Measurements from ENCODE around the gene LIPA.
"Not testable (repeated sequence)": the region's sequence is repeated elsewhere in the genome, so short reads cannot be mapped to it uniquely, and the experiment has no call there.

The LIPA gene

GRCh38 chr10:89207181-89207800, 44.3 kb downstream of the LIPA start, which contains the start of gene CH25H:
Gene CH25H (minus strand): TSS chr10:89207317. CDS start chr10:89207292, 25 bp downstream.
- no peak for DNase-seq (ENCODE audit: low read depth)

DNA sequence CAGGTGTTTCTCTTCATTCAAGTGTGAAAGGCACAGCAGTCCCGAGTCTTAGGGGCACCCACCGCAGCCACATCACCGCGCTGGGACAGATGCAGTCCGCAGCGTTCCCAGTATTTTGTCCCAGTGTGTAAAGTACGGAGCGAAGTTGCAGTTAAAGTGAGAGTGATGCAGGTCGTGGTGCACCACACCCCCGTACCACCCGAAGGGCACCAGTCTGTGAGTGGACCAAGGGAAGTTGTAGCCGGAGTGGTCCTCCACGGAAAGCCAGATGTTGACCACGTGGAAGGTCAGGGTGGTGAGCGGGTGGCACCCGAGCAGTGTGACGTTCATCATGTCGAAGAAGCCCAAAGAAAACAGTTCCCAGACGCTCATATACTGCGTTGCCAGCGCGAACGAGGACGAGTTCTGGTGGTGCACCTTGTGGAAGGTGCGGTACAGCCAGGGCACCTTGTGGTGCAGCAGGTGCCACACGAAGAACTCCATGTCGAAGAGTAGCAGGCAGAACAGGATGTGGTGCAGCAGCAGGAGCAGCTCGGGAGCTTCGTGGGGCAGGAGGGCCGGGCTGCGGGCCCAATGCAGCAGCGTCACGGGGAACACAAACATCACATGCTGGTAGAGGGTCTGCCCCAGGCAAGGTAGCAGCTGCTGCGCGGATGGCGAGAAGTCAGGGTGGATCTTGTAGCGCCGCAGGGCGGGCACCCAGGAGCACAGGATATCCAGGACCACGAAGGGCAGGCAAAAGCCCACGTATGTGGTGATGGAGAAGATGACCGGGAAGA, 45.0 kb downstream of the LIPA start:
- DNase-seq (ENCODE audit: low read depth): peak; percentile 4

- DNase-seq (ENCODE audit: low read depth): no peak
Observed at GRCh38 chr10:89204621-89205185, 46.9 kb downstream of the LIPA start.

GRCh38 chr10:89203237-89203636, 48.3 kb downstream of the LIPA start:
- DNase-seq (ENCODE audit: low read depth): no peak

DNA sequence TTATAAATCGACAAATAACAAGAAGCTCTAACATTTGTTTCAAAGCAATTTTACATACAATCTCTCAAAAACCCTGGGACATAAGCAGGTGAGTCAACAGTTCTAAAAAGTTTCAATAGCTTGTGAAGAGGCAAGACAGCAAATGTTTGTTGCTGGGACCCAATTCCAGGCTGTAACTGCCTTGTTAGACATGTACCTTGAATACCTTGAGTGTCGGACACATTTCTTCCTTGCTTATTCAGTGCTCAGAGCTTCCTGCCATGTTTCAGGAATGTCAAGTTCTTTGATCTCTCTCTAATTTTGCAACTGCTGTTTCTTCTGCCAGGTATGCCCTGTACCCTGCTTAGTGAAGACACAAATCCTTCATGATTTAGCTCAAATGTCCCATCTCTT, 49.5 kb downstream of the LIPA start:
- no peak for DNase-seq (ENCODE audit: low read depth)

DNA sequence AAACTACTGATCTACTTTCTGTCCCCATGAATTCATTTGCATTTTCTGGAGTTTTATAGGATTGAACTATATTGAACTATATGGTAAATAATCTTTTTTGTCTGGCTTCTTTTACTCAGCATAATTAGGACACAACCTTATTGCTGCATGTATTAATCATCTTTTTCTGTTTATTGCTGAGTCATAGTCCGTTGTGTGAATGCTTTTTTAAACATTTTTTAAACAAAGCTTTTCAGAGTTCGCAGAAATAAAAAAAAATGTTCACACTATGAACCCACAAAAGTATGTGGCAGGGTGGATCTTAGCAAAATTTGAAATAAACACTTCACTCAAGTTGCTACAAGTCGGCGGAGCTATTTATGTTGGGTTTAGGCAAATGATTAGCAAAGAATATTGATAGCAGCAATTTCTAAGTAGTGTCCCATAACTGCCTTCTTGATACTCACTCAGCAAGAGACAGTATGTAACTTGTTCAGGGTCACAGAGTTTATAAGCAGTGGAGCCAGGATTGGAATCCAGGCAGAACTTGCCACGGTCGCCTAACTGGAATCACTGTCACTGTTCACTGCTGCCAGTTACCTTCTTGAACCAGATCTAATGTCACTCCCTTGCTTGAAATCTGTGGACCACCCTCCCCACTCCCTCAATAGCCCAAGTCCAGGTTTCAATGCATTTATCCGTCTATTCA, 50.1 kb downstream of the LIPA start:
- DNase-seq (ENCODE audit: low read depth): no peak

GRCh38 chr10:89197473-89197872, 54.1 kb downstream of the LIPA start:
- no peak for DNase-seq (ENCODE audit: low read depth)

DNA sequence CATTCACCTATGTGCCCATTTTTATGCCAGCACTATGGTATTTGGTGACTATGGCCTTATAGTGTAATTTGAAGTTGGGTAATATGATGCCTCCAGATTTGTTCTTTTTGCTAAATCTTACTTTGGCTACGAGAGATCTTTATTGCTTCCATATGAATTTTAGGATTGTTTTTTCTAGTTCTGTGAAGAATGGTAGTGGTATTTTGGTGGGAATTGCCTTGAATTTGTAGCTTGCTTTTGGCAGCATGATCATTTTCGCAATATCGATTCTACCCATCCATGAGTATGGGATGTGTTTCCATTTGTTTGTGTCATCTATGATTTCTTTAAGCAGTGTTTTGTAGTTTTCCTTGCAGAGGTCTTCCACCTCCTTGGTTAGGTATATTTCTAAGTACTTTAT, 60.3 kb downstream of the LIPA start:
- not testable (repeated sequence) for DNase-seq (ENCODE audit: low read depth)

DNA sequence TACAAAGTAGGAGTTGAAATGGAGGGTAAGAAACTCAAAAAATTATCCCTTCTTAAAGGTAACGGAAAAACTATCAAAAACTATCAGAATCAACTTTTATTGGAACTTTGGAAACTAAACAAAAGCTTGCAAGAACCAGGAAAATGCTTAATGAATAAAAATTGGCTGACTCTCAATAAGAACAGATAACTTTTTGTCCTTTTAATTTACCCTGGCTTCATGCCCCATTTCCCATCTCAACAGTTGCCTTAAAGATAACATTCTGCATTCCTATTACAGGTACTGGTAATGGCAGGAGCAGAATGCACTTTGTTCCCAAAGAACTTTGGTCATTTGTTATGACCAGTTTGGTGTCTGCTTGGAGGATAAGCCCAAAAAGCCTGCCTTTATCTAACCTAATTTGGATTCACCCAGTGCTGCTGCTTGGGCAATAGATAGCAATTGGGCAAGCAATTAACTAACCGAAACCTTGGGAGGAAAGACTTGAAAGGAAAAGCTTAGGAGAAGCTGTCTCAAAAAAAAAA, 62.3 kb downstream of the LIPA start:
- no peak for DNase-seq (ENCODE audit: low read depth)

DNA sequence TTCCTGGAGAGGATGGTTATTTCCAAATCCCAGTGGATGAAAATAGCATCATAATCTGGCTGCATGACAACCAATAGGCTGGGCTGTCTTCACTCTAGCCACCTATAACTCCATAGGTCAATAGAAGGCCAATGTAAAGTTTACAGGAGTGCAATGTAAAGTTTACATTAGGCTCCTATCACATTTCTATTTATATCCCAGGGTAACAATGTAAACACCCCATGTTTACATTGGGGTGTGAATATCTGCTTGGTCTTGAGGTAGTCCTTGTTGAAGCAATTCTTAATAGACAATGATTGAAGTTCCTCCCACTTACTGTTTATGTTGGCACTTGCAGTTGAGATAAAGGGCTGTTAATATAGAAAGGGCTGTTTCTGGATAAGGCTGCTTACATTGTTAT, 65.9 kb downstream of the LIPA start:
- no peak for DNase-seq (ENCODE audit: low read depth)

DNA sequence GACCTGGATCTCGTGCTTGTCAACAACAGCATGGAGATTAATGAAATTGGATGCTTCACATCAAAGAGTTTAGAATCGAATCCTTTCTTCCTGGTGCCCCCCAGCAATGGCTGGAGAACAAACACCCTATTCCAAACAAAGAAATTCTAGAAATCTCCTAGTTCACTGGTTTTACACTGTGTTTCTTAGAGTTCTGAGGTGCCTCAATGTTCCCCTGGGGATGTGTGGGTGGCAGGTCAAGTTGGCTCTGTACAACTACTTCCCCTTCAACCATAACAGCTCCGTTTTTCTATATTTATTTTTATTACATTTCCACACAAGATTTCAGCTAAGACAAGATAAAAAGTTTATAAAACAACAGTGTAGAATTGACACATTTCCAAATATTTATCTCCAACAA, 66.9 kb downstream of the LIPA start:
- DNase-seq (ENCODE audit: low read depth): no peak

DNA sequence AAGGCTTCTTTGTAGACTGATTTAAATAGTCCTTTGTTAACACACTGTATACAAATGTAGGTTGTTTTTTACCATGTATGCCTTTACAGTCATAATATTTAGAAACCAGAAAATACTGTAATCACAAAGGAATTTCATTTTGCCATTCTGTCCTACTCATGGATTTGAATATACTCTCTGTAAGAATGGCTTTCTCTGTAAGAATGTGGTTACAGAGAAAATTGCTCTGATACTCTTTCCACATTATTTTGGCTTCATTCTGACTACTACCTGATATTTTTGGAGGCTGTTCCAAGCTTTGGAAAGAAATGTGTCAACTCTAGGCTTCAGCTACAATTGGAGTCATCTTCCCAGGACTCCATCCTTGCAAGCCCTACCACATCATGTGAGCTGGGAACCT, 68.0 kb downstream of the LIPA start:
- no peak for DNase-seq (ENCODE audit: low read depth)

GRCh38 chr10:89182894-89183293, 68.7 kb downstream of the LIPA start:
- no peak for DNase-seq (ENCODE audit: low read depth)

DNA sequence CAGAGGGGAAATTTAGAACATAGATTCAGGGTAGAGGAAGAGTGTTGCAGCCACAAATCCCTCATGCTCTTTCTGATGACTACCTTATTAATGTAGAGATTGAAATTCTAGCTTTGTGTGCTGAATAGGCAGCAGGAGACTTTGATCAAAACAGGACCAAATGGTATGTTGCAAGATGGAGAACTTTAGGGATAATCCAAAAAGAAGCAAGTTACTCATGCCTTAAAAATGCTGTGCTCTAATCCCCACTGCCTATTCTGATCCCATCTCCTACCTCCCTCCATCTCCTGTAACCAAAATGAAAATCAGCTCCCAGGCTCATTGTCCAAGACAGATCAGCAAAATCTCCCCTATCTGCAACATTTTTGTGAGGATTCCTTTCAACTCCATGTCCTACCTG, 75.8 kb downstream of the LIPA start:
- DNase-seq (ENCODE audit: low read depth): no peak

GRCh38 chr10:89173075-89173474, 78.5 kb downstream of the LIPA start:
- DNase-seq (ENCODE audit: low read depth): no peak

DNA sequence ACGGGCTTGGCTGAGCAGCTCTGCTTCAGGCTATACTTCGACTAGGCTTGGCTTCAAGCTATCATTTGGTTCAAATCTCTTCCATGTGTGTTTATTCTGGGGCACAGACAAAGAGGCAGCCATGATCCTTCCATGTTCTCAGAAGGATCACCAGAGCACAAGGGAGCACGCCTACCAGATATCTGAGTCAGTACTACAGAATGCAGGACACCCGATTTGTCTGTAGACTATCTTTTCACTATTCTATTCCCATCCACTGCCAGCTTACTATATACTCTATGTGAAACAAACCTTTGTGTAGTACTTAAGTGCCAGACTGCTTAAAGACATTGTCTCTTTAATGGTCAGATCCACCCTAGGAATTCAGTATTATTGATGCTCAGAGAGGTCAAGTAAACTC, 79.6 kb downstream of the LIPA start:
- DNase-seq (ENCODE audit: low read depth): no peak

DNA sequence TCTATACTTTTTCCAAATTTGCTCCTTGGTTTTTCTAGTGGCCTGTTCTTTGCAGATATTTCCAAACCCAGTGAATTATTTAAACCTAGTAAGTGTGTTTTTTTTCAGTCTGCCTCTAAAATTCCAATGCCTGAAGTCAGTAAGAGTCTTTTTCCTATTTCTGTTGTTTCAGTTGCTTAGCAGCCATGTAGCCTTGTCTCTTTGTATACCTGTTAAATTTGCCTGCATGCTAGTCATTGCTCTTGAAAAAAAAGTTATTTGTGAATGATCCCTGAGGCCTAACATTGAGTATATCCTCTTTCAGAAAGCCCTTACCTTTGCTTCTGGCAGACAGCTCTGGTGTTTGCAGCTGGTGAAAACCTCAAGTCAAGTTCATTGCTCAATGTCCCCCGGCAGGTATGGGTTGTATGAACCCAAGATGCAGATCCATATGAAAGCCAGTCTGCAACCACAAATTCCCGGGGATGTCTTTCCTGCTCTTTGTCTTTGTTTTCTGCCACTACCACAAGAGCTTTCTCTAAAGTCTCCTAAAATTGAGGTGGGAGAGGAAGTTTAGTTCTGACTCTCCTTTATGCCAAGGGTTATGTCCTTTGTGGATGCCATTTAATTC, 80.2 kb downstream of the LIPA start:
- no peak for DNase-seq (ENCODE audit: low read depth)

DNA sequence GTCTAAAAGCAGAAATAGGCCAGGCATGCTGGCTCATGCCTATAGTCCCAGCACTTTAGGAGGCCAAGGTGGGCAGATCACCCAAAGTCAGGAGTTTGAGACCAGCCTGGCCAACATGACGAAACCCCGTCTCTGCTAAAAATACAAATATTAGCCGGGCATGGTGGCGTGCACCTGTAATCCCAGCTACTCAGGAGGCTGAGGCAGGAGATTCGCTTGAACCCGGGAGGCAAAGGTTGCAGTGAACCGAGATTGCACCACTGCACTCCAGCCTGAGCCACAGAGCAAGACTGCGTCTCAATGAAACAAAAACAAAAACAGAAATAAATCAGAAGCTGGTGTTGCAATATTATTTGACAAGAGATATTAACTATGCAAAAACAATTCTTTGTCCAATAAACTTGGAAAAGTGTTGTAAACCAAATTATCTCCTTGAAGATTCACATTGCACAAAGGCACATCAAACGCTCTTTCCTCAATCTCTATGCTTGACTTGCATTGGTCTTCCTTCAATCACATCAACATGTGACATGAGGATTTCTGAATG, 83.1 kb downstream of the LIPA start:
- DNase-seq (ENCODE audit: low read depth): not testable (repeated sequence)

- no peak for DNase-seq (ENCODE audit: low read depth)
Observed at GRCh38 chr10:89167915-89168314, 83.7 kb downstream of the LIPA start.

DNA sequence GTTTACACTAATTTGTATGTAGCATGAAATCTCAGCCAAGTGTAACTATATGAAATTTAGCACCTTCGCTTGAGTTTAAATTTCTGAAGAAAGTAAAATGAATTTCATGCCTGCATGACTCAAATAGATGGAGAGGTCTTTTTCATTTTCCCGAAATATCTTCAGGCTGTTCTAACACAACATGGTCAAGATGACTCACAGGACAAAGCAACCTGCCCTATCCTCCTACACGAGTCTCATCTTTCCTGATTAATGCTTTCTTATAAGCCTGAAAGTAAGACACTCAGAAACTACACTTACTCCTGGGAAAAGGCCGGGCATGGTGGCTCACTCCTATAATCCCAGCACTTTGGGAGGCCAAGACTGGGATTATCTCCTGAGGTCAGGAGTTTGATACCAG, 85.7 kb downstream of the LIPA start:
- DNase-seq (ENCODE audit: low read depth): no peak

DNA sequence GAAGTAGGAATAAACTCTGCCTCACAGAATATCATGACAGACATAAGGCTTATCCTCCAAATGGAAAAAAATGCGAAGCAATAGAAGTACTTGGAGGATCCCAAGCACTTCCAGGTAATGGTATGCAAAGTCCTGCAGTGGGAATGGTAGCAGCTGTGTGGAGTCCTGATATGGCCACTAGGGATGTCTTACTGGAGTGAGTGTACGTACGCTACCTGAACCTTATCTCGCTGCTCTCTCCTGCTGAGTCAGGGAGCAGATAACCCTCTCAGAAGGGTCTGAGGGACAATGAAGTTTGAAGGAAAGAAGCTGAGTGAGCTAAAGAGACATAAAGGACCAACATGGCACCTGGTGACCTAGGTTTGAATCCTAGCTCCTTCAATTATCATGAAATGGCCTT, 86.7 kb downstream of the LIPA start:
- DNase-seq (ENCODE audit: low read depth): no peak

- DNase-seq (ENCODE audit: low read depth): no peak
Observed at GRCh38 chr10:89164080-89164479, 87.5 kb downstream of the LIPA start.
